Heart left ventricle (tissue), 13 donors: ENCODE data around the gene ACOXL.

ENCODE experiments used
- CTCF ChIP-seq, 12 donors: fragments of 200-600 bp; sonication (generic) in 4 of 12; IDR thresholded peaks; one replicate each; pipeline versions ENCODE4 v1.5.0 to v1.8.0; 2018 to 2022; ENCODE audit warnings: antibody characterized with exemption in 12 of 12, mild to moderate bottlenecking in 5 of 12
- POLR2A ChIP-seq, 2 donors: fragments of 450-650 bp; IDR thresholded peaks; one replicate each; pipeline ENCODE4 v1.6.1; 2017; ENCODE audit warnings: antibody characterized with exemption in 2 of 2, mild to moderate bottlenecking in 2 of 2, moderate library complexity in 2 of 2
- donor health status: ischemic (EF 13 %, LVEDD 7.1; RV severe dilation, severe dysfunction).
- donor health status: DM: no; HTN: yes; CAD: no.
- donor health status: DM: no; HTN: no; CAD: no.
- donor health status: ischemic (EF 25% LVEDD 6.9; RV normal size, moderate dysfunction).
- donor health status: ischemic (EF 25% LVEDD 5.7; RV mildly dilated, moderate dysfunction).
- donor health status: ischemic (EF 35%, LVEDD 5.7; RV mildly dilated, moderate dysfunction).
- donor health status: nonischemic (EF 11% LVEDD 7.7; RV severe dilation, severe dysfunction).
- donor health status: DM: yes; HTN: yes; CAD: no.
- donor health status: PGD.
- donor health status: ischemic (EF 29% LVEDD 5.4; RV normal size, mild dysfunction).
- donor health status: nonischemic (EF 23%, LVEDD 6.1; RV moderate dilation, normal function).

GRCh38 chr2:111135910-111136297 is 403.5 kb downstream of the ACOXL start:
- peak in 9 of 12 donors; percentile 24 to 41 (median 30) for TF ChIP-seq CTCF (IDR thresholded peaks at IDR 0.05)
- no peak for TF ChIP-seq POLR2A (IDR thresholded peaks at IDR 0.05)
